SU-DHL-6 (cell line): ENCODE data around the gene ZSCAN31.
"Not testable (repeated sequence)": the region's sequence is repeated elsewhere in the genome, so short reads cannot be mapped to it uniquely, and the experiment has no call there.

ENCODE experiments used
- EZH2phosphoT487 ChIP-seq: fragments of 200-600 bp; sonication (generic), shearing (Covaris generic); conservative IDR thresholded peaks from 2 replicates; pipeline ENCODE4 v1.6.1; 2018; ENCODE audit warnings: mild to moderate bottlenecking, antibody characterized with exemption, low read length, moderate library complexity, mixed read lengths
- TF ChIP-seq, protein P1 (sequence below): fragments of 200-600 bp; sonication (generic); IDR thresholded peaks from one replicate; pipeline ENCODE4 v1.5.1; 2017; ENCODE audit warnings: antibody characterized with exemption, mild to moderate bottlenecking, low read length, moderate library complexity; ENCODE audit not compliant: insufficient read depth, poor library complexity, severe bottlenecking

DNA sequence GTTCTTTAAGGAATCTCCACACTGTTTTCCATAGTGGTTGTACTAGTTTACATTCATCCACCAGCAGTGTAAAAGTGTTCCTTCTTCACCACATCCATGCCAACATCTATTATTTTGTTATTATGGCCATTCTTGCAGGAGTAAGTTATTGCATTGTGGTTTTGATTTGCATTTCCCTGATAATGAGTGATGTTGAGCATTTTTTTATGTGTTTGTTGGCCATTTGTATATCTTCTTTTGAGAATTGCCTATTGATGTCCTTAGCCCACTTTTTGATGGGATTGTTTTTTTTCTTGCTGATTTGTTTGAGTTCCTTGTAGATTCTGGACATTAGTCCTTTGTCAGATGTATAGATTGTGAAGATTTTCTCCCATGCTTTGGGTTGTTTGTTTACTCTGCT, 29.6 kb downstream of the ZSCAN31 start:
- TF ChIP-seq, protein P1, sequence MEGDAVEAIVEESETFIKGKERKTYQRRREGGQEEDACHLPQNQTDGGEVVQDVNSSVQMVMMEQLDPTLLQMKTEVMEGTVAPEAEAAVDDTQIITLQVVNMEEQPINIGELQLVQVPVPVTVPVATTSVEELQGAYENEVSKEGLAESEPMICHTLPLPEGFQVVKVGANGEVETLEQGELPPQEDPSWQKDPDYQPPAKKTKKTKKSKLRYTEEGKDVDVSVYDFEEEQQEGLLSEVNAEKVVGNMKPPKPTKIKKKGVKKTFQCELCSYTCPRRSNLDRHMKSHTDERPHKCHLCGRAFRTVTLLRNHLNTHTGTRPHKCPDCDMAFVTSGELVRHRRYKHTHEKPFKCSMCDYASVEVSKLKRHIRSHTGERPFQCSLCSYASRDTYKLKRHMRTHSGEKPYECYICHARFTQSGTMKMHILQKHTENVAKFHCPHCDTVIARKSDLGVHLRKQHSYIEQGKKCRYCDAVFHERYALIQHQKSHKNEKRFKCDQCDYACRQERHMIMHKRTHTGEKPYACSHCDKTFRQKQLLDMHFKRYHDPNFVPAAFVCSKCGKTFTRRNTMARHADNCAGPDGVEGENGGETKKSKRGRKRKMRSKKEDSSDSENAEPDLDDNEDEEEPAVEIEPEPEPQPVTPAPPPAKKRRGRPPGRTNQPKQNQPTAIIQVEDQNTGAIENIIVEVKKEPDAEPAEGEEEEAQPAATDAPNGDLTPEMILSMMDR = not testable (repeated sequence)
- TF ChIP-seq EZH2phosphoT487 = not testable (repeated sequence)
